Heart left ventricle (tissue), 13 donors: ENCODE data around the gene FOXRED1.

Source experiments
- CTCF ChIP-seq, 12 donors: fragments of 200-600 bp; sonication (generic) in 4 of 12; IDR thresholded peaks; one replicate each; pipeline versions ENCODE4 v1.5.0 to v1.8.0; 2018 to 2022; ENCODE audit warnings: antibody characterized with exemption in 12 of 12, mild to moderate bottlenecking in 5 of 12
- POLR2A ChIP-seq, 2 donors: fragments of 450-650 bp; IDR thresholded peaks; one replicate each; pipeline ENCODE4 v1.6.1; 2017; ENCODE audit warnings: antibody characterized with exemption in 2 of 2, mild to moderate bottlenecking in 2 of 2, moderate library complexity in 2 of 2
- donor health status: ischemic (EF 13 %, LVEDD 7.1; RV severe dilation, severe dysfunction).
- donor health status: DM: no; HTN: yes; CAD: no.
- donor health status: DM: no; HTN: no; CAD: no.
- donor health status: ischemic (EF 25% LVEDD 6.9; RV normal size, moderate dysfunction).
- donor health status: ischemic (EF 25% LVEDD 5.7; RV mildly dilated, moderate dysfunction).
- donor health status: ischemic (EF 35%, LVEDD 5.7; RV mildly dilated, moderate dysfunction).
- donor health status: nonischemic (EF 11% LVEDD 7.7; RV severe dilation, severe dysfunction).
- donor health status: DM: yes; HTN: yes; CAD: no.
- donor health status: PGD.
- donor health status: ischemic (EF 29% LVEDD 5.4; RV normal size, mild dysfunction).
- donor health status: nonischemic (EF 23%, LVEDD 6.1; RV moderate dilation, normal function).

- TF ChIP-seq CTCF (IDR thresholded peaks at IDR 0.05) (no peak), POLR2A (IDR thresholded peaks at IDR 0.05) (no peak)
These were observed 5.5 kb upstream of the FOXRED1 start for GRCh38 chr11:126263489-126263888.
